AG09319 (cell line): Measurements from ENCODE around the gene TXNIP.

Experiments
- DNase-seq: peaks from one replicate; pipeline ENCODE4 v3.0.0-alpha.2; 2010; ENCODE audit warnings: low read depth; ENCODE audit errors: extremely low read depth
- CTCF ChIP-seq: IDR thresholded peaks from 2 replicates; pipeline ENCODE4 v1.5.1; 2011; ENCODE audit warnings: low read depth, mild to moderate bottlenecking, inconsistent platforms, low read length, moderate library complexity

The TXNIP gene

GRCh38 chr1:146001709-146002108 lies 5.3 kb upstream of the TXNIP start:
- no peak for TF ChIP-seq CTCF
- DNase-seq = no peak

GRCh38 chr1:145999321-146000024 lies 3.1 kb upstream of the TXNIP start:
- no peak for DNase-seq
- no peak for TF ChIP-seq CTCF

GRCh38 chr1:145997718-145998023 lies 1.3 kb upstream of the TXNIP start:
- no peak for TF ChIP-seq CTCF
- no peak for DNase-seq

GRCh38 chr1:145997016-145997717 lies 788 bp upstream of the TXNIP start:
- no peak for DNase-seq

GRCh38 chr1:145995964-145996432 lies 381 bp downstream of the TXNIP start:
- TF ChIP-seq CTCF = no peak
- no peak for DNase-seq

More at GRCh38 chr1:145997016-145997717, 788 bp upstream of the TXNIP start:
- no peak for TF ChIP-seq CTCF

GRCh38 chr1:145995148-145995881 lies 1.1 kb downstream of the TXNIP start:
- DNase-seq = no peak
- TF ChIP-seq CTCF = no peak

GRCh38 chr1:145994391-145995120 lies 1.8 kb downstream of the TXNIP start:
- no peak for DNase-seq
- TF ChIP-seq CTCF = no peak
